ENCODE data around the gene EYS. TPM values are rescaled to one million over a fixed set of nuclear protein-coding genes. Genes with fewer than 3 reads are reported as not detected.

Gene EYS
- total RNA-seq, 1 experiment from 2014 or later, result not detected

- TF ChIP-seq, protein P1, sequence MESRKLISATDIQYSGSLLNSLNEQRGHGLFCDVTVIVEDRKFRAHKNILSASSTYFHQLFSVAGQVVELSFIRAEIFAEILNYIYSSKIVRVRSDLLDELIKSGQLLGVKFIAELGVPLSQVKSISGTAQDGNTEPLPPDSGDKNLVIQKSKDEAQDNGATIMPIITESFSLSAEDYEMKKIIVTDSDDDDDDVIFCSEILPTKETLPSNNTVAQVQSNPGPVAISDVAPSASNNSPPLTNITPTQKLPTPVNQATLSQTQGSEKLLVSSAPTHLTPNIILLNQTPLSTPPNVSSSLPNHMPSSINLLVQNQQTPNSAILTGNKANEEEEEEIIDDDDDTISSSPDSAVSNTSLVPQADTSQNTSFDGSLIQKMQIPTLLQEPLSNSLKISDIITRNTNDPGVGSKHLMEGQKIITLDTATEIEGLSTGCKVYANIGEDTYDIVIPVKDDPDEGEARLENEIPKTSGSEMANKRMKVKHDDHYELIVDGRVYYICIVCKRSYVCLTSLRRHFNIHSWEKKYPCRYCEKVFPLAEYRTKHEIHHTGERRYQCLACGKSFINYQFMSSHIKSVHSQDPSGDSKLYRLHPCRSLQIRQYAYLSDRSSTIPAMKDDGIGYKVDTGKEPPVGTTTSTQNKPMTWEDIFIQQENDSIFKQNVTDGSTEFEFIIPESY (IDR thresholded peaks at IDR 0.05; ENCODE audit: extremely low read depth, insufficient replicate concordance, low read length), result no peak
- TF ChIP-seq MAX (IDR thresholded peaks at IDR 0.05) (no peak), SIN3A (IDR thresholded peaks at IDR 0.05; ENCODE audit: low read depth) (no peak), EGR1 (IDR thresholded peaks at IDR 0.05; ENCODE audit: low read depth) (no peak)
- Histone ChIP-seq H3K9me3 (ENCODE audit: control insufficient read depth in 1 of 2, insufficient read depth in 1 of 2, low read depth in 1 of 2, low read length in 2 of 2) (peaks cover 8 to 18% of the 10 kb centered on the region in 2 experiments; a peak in 1 of 4 replicates), H3K4me3 (replicated peaks in 1 of 2; ENCODE audit: low read depth in 1 of 2, low read length in 2 of 2) (no peak overlapping the region), H2AFZ (ENCODE audit: low read depth, low read length, poor library complexity, severe bottlenecking) (no peak overlapping the region), H3K27me3 (ENCODE audit: insufficient read depth, low read length) (no peaks in the 10 kb centered on the region), H3K4me1 (ENCODE audit: control insufficient read depth in 1 of 2, insufficient read depth in 2 of 2, low read length in 2 of 2) (no peaks in the 10 kb centered on the region), H3K27ac (ENCODE audit: low read depth, low read length) (no peak overlapping the region), H3K36me3 (ENCODE audit: control insufficient read depth in 1 of 2, insufficient read depth in 2 of 2, low read length in 2 of 2) (no peaks in the 10 kb centered on the region), H3K9me2 (ENCODE audit: insufficient read depth) (no peaks in the 10 kb centered on the region), H3K9ac (ENCODE audit: low read length) (no peak overlapping the region), H3K79me2 (ENCODE audit: insufficient read depth, low read length) (no peaks in the 10 kb centered on the region), H4K20me1 (ENCODE audit: insufficient read depth) (no peaks in the 10 kb centered on the region), H3K4me2 (ENCODE audit: low read length) (no peak overlapping the region)
- ChIA-PET CTCF (no interaction called here), POLR2A (no interaction called here), RAD21 (ENCODE audit: low non-redundant PET in 1 of 2, low total read pairs in 2 of 2, uncharacterized antibody in 2 of 2, unreplicated experiment in 2 of 2) (no interaction called here)
- ATAC-seq (no peak), DNase-seq (ENCODE audit: low read depth, low spot score) (no peak)
- no TSS peak for BruUV-seq (replicated peaks)
- intact Hi-C loops (cut with micrococcal nuclease), result no loop called here
These were observed 722.1 kb downstream of the EYS start for GRCh38 chr6:64984948-64985347.

DNA sequence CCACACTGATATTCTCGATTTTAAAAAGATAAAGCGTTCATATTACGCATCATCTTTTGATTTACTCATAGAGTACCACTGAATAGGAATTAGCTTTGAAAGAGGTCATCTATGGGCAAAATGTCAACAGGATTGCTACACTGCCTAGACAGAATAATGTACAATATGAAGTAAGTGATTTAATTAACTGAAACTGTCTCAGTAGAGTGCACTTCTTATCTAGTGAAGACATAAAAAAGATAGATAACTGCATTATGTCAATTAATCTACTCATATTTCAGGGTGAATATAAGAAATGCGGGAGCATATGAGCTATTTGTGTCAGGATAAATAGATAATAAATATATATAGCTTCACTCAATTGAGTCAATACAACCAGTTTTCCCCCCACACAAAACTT lies 723.9 kb downstream of the EYS start:
- no peaks in the 10 kb centered on the region for H3K9me2 ChIP-seq (ENCODE audit: insufficient read depth)
- H3K27ac ChIP-seq (ENCODE audit: low read depth, low read length), result no peak overlapping the region
- no peaks in the 10 kb centered on the region for H4K20me1 ChIP-seq (ENCODE audit: insufficient read depth)
- DNase-seq (ENCODE audit: low read depth, low spot score) (no peak), ATAC-seq (no peak)
- no peak overlapping the region for H3K4me2 ChIP-seq (ENCODE audit: low read length)
- no peaks in the 10 kb centered on the region for H3K36me3 ChIP-seq (ENCODE audit: control insufficient read depth in 1 of 2, insufficient read depth in 2 of 2, low read length in 2 of 2)
- TF ChIP-seq SRF (IDR thresholded peaks at IDR 0.05; ENCODE audit: low read depth) (no peak), MAX (IDR thresholded peaks at IDR 0.05) (no peak), CEBPB (IDR thresholded peaks at IDR 0.05; ENCODE audit: low read depth) (no peak), YY1 (IDR thresholded peaks at IDR 0.05; ENCODE audit: extremely low read depth, insufficient replicate concordance, low read depth, low read length) (no peak), RAD21 (IDR thresholded peaks at IDR 0.05; ENCODE audit: low read depth) (no peak), REST (IDR thresholded peaks at IDR 0.05; ENCODE audit: low read depth) (no peak), EZH2phosphoT487 (IDR thresholded peaks at IDR 0.05; ENCODE audit: borderline replicate concordance) (no peak), SIN3A (IDR thresholded peaks at IDR 0.05; ENCODE audit: low read depth) (no peak), ZNF274 (IDR thresholded peaks at IDR 0.05; ENCODE audit: low read depth, low read length) (no peak), EZH2 (IDR thresholded peaks at IDR 0.05) (no peak), ELF1 (IDR thresholded peaks at IDR 0.05; ENCODE audit: borderline replicate concordance, low read depth) (no peak), SP1 (IDR thresholded peaks at IDR 0.05; ENCODE audit: low read depth) (no peak), EGR1 (IDR thresholded peaks at IDR 0.05; ENCODE audit: low read depth) (no peak)
- RAD21 ChIA-PET (ENCODE audit: low non-redundant PET in 1 of 2, low total read pairs in 2 of 2, uncharacterized antibody in 2 of 2, unreplicated experiment in 2 of 2), result no interaction called here
- CTCF ChIA-PET, result no interaction called here
- no peaks in the 10 kb centered on the region for H3K79me2 ChIP-seq (ENCODE audit: insufficient read depth, low read length)
- intact Hi-C loops (cut with micrococcal nuclease), result no loop called here
- no peak overlapping the region for H3K4me3 ChIP-seq (replicated peaks in 1 of 2; ENCODE audit: low read depth in 1 of 2, low read length in 2 of 2)
- POLR2A ChIA-PET, result no interaction called here
- no peaks in the 10 kb centered on the region for H3K27me3 ChIP-seq (ENCODE audit: insufficient read depth, low read length)
- no peak overlapping the region for H2AFZ ChIP-seq (ENCODE audit: low read depth, low read length, poor library complexity, severe bottlenecking)
- H3K9ac ChIP-seq (ENCODE audit: low read length), result no peak overlapping the region
- BruUV-seq (replicated peaks), result no TSS peak
- peaks cover 8 to 14% of the 10 kb centered on the region in 2 experiments; a peak in 2 of 4 replicates for H3K9me3 ChIP-seq (ENCODE audit: control insufficient read depth in 1 of 2, insufficient read depth in 1 of 2, low read depth in 1 of 2, low read length in 2 of 2)
- H3K4me1 ChIP-seq (ENCODE audit: control insufficient read depth in 1 of 2, insufficient read depth in 2 of 2, low read length in 2 of 2), result no peaks in the 10 kb centered on the region
